Measurements from ENCODE around the gene ANKRD55.
A peak's percentile ranks its signal among the peaks of the same experiment; 100 is the strongest.
"Not testable (repeated sequence)": the region's sequence is repeated elsewhere in the genome, so short reads cannot be mapped to it uniquely, and the experiment has no call there.

The ANKRD55 gene

DNA sequence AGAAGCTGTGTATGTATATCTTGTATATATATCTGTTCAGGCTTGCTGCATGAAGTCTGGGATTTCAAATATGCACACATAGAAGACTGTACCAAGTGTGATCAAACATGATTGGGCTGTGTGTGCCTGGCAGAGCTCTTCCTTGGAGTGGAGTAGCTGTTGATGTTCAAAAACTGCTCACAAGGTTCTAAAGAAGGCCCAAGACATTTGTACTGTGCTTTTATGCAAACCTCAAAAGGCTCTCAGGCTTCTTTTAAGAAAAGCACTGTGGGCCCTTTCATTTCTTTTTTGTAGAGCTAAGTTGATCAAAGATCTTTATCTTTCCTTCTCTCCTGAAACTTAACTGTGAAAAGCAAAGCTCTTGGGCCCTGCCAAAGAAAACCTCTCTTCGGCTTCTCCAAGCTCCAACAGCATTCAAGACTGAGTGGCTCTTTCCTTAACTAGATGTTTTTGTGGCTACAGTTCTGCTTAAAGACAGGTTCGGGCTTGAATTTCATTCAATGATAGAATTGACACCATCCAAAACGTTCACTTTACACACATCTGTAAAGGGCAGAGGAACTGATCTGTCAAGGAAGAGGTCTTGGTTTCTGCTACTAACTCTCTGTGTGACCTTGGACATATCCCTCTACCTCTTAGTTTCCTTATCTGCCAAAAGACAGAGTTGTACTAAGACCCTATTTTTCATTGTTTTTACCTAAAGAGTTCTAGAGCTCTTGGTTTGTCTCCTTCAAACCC is 132.5 kb downstream of the ANKRD55 start:
- no peak for DNase-seq

DNA sequence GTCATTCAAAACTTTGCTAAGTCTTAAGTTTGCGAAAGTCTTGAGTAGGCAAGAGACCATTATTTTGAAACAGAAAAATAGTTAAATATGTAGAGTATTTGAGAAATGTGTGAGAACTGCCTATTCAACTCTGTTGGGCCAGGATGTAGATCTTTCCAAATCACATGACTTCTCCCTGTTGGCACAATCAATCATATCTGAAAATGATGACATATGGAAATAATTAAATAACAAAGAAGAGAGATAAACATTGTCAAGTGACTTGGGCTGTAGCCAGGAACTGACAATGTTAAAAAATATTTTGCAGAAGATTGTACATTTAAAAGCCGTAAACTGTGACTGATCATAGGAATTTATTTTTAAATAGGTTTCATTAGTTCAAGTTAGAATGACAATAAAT is 133.8 kb downstream of the ANKRD55 start:
- no peak for DNase-seq

DNA sequence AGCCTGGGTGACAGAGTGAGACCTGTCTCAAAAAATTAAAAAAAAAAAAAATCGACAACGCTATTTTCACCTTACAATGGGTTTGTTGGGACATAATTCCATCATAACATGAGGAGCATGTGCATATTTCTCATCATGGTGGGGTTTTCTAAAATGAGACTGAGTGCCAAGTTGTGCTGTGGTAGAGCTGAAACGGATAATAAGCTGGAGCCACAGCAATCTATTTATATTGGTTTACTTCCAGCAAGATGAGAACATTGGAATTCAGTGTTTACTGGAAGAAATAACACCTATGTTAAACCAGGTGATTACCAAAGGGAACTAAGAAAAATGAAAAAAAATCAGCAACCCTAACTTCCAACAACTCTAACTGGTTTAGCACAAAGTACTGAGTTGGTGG is 136.1 kb downstream of the ANKRD55 start:
- DNase-seq: no peak

DNA sequence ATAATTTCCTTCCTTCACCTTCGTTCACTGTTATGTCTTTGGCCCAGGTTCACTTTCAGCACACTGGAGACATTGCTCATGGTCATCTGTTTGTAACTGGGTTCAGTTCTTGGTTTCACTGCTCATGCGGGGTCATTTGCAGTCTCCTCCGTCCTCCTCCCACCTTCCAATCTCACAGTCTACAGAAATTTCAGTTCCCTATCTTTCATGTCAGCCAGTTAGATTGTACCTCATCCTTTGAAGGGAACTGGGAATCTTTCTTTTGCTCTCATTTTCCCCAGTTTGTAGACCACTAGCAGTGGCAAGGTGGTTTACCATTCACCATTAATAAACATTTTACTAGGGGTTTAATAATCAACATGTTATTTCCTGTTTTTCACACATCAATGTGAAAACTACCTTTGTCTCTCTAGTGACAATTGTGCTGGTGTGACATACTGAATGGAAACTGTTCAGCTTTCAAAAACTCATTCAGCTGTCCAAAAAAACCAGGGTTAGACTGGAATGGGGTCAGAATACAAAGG is 137.5 kb downstream of the ANKRD55 start:
- no peak for DNase-seq

DNA sequence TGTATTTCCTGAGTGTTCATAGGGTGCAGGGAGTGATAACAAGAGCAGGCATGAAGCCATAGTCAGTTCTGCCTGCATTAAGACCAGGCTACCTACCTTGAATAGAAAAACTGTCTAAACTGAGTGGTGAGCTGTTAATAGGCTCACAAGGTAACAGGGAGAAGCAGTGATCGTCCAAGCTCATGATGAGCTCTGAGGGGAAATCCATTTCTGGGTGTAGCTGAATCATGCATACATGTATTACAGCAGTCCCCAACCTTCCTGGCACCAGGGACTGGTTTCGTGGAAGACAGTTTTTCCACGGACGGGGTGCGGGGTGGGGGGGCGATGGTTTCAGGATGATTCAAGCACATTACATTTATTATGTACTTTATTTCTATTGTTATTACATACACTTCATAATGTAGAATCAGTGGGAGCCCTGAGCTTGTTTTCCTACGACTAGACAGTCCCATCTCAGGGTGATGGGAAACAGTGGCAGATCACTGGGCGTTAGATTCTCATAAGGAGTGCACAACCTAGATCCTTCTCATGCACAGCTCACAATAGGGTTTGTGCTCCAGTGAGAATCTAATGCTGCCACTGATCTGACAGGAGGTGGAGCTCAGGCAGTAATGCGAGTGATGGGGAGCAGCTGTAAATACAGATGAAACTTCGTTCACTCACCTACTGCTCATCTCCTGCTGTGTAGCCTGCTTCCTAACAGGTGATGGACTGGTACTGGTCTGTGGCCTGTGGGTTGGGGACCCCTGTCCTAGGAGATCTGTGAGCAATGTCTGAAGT is 138.4 kb downstream of the ANKRD55 start:
- DNase-seq: no peak

DNA sequence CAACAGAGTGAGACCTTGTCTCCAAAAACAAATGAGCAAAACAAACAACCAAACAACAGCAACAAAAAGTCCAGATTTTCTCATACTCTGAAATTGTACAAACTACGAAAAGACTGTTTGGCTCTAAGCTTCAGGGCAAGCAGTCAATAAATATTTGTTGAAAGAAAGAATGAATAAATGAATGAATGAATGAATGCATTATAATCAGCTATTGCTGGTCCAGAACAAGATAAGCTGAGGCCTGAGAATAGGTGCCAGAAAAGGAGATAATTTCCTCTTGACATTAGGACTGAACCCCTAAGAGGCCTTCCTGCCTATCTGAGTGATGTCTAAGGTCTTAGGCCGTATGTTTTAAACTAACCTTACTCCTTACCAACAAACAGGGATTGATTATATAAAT is 139.2 kb downstream of the ANKRD55 start:
- no peak for DNase-seq

DNA sequence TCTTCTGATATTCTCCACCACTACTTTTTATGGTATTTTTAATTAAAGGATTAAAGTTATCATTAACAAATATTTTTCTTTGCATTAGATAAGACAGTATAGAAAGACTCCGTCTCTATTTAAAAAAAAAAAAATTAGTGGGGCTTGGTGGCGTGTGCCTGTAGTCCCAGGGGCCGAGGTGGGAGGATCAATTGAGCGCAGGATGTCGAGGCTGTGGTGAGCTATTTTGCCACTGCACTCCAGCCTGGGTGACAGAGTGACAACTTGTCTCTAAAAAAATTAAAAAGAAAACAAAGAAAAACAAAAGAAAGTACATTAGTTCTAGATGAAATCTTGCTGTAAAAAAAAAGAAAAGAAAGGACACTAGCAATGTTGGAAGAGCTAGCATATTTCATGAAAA is 141.0 kb downstream of the ANKRD55 start:
- no peak for DNase-seq

DNA sequence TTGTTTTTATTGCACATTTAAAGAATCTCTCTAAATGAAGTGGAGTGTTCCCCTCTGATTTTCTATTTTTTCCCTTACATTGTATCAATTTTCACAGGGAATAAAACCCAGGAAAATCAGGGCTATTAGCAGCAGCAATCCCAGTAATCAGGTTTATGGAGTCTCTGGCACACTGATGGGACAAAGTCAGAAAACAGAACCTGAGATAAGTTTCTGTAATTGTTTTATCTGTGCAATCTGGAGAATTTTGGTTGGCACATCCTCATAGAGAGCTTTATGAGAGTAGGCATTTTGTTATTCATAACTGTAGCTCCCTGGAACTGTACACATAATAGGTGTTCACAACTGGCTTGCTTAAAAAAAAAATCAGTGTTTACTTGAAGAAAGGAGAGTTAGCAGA is 141.5 kb downstream of the ANKRD55 start:
- no peak for DNase-seq

DNA sequence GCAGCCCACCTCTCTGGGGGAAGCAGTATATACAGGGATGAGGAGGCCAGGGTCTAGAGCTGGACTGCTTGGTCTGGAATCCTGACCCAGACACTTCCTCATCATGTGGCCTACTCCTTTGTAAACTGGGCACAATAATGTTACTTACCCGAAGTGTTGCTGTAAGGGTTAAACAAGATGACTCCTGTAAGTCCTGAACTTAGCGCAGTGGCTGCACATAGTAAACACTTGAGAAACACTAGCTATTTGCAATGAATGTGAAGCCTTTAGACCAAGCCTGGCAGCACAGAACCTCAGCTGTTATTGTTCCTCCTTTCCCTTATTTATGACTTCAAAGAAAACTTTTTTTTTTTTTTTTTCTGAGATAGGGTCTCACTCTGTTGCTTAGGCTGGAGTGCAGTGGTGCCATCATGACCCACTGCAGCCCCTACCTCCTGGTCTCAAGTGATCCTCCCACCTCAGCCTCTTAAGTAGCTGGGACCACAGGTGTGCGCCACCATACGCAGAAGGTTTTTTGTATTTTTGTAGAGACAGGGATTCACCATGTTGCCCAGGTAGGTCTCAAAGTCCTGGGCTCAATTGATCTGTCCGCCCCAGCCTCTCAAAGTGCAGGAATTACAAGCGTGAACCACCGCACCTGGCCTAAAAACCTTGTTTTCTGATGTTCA is 142.2 kb downstream of the ANKRD55 start:
- no peak for DNase-seq

DNA sequence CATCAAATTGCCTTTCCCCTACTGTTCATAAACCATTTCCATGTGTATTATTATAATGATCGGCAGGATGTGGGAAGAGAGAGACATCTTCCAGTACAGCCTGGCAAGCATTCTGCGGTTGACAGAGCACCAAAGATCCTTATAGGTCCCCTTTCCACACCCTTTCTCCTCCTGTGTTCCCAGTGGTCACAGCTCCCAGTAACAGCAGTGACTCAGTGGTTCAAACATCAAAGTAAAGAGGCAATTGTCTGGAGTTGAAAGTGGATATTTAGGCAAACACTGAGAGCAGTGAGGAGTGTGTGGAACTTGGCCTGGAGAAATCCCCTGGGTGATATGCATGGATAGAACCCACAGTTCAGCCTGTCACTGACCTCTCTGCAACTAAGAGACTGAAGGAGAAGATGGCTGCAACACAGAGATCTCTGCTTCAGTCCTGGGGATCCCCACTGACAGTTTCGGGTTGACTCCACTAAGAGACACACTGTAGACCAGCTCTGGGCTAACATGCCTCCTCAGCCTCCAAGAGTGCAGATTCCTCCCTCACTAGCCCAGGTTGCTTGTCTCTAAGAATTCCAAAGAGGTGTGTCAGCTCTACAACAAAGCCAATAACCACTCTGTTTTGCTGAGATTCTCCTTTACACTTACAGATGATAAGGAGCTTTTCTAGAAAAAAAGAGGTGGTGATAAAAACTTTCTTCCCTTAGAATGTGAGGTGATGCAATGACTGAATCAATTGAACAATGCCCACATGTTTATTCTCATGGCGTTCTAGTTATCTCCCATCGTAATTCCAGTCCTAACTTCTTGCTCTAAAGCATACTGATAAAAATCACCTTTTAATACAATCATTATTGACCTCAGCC is 143.9 kb downstream of the ANKRD55 start:
- no peak for DNase-seq

DNA sequence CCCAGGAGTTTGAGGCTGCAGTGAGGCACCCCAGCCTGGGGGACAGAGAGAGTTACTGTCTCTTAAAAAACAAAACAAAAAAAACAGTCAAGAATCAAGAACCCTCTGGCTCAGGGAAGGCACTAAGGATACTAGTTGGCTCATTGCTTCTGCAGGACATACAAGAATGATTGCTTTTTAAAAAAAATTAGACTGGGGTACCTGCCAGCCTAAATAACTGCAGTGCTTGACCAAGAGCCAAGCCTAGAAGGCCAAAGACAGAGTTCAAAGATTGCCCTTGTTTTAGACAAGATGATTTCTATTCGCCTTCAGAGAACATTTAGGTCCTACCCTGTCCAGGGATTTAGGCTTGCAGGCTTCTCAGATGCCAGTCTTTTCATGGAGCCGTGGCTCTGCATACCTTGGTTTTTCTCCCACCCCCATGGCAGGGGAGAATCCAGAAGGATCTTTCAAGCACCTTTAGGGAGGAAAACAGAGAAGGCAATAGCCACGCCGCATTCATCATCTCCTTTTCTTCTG is 144.6 kb downstream of the ANKRD55 start:
- DNase-seq: no peak

DNA sequence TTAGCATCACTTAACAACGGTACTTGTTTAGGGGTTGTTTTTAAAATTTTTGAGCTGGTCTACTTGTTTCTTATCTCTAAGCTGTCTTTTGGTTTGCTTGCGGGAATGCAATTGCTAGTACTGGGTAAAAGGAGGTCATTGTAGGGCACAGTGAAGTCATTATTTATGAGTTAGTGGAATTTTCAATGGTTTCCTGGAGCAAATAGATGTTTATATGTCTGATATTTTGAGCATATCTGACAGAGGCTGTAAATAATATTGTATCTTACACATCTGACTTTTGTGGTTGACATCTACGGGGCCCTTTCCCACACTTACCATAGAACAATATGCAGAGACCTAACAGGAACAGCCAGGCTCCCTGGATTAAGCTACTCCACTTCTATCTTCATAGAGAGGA is 147.9 kb downstream of the ANKRD55 start:
- DNase-seq: no peak

DNA sequence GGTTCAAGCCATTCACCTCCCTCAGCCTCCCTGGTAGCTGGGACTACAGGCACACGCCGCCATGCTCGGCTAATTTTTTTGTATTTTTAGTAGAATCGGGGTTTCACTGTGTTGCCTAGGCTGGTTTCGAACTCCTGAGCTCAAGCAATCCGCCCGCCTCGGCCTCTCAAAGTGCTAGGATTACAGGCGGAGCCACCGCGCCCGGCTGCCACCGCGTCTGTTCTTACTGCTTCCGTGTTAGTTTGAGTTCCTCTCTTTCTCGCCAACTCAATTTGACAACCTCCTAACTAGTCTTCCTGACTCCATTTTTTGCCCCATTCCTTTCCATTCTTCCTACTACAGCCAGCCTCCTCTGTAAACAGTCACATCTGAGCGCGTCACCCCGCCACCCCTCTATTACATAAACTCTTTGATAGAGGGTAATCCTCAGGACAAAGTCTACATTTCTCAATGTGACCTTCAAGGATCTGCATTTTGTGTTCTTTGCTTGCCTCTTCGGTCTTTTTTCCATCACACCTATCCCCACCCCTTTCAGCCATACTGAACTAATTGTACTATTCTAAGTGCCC is 149.8 kb downstream of the ANKRD55 start:
- DNase-seq: no peak

DNA sequence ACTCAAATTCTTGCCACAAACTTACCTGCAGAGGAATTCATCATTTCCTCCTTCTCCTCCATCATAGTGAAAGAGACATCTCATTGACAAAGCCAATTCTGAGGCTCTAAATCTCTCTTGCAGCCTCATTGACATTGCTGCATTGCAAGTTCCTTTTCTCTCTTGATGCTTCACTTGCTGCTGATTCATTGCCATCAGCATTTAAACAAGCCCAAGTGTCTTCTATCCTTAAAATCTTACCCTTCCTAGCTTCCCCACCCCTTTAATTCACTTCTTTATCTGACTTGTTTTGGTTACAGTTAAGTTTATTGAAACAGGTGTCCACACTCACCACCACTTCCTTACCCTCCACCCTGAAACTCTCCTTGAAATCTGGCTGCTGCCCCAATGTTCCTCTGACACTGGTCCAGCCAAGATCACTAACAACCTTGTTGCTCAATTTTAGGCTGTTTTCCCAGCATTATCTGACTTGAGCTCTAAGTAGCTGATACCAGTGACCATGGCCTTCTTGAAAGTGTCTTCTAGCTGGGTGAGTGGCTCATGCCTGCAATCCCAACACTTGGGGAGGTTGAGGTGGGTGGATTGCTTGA is 152.0 kb downstream of the ANKRD55 start:
- peak; percentile 24 for DNase-seq

DNA sequence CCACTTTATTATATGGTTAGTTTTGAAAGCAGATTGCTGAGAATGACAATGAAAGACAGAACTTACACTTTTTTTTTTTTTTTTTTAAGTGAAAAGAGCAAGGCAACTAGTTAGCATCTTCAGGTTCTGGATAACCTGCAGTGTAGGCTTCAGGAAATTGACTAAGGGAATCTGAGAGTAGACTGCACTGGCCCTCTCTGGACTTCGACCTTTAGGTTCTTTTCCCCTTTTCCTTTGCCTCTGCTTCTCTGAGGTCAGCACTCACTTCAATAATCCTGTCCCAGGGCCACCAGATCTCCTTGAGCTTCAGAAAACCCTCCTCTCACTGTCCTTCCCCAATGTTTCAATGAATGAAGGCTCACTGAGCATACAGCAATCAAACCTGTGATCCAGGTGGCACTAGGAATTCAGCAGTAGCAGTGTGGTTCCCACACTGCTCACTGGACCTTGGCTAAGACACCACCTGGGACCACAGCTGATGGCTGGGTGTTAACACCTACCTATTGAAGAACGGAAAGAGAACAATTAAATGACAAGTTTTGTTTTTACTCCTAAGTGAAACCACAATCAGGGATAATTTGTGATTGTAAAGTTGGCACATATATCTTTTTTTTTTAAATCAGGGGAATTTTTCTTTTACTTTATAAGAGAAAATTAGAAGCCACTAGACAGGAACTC is 152.6 kb downstream of the ANKRD55 start:
- no peak for DNase-seq

DNA sequence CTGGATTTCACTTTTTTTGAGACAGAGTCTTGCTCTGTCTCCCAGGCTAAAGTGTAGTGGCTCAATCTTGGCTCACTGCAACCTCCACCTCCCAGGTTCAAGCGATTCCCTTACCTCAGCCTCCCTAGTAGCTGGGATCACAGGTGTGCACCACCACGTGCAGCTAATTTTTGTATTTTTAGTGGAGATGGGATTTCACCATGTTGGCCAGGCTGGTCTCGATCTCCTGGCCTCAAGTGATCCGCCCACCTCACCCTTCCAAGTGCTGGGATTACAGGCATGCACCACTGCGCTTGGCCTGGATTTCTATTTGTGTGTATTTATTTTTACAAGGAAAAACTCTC is 154.0 kb downstream of the ANKRD55 start:
- DNase-seq: not testable (repeated sequence)

DNA sequence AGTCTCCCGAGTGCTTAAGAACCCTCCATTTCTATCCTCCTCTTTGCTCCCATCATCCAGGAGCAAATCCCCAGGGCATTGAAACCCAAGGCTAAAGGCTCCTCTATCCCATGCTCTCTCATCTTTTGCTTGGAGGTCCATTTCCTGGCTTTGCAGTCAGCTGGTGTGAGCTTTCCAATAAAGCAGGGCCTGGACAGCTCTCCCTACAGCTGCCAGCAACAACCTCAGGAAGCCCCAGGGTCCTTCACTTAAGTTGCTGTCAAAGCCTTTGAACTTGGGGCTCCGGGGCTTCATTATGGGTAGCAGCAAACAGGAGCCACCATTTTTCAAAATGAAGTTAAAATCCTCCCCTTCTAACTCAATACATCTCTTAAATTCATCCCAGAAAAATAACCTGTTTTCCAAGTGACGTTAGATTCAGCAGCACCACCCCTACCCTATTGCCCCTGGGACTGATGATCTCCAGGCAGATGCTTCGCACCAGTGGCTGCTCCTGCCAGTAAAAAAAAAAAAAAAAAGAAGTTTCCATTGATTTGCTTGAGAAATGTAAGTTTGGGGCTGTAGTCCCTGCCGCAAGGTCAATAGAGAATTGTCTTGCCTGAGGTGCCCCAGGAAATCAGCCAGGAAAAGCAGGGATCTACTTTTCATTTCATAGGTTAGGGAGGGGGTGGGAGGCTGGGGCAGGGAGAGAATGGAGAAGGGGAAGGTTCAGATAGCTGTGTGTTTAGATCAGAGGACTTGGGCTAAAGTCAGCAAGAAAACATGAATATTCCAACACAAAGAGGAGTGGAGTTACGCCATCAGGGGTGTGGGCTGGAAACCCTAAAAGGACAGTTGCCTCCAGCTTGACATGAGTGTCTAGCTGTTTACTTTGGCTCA is 154.6 kb downstream of the ANKRD55 start:
- no peak for DNase-seq

DNA sequence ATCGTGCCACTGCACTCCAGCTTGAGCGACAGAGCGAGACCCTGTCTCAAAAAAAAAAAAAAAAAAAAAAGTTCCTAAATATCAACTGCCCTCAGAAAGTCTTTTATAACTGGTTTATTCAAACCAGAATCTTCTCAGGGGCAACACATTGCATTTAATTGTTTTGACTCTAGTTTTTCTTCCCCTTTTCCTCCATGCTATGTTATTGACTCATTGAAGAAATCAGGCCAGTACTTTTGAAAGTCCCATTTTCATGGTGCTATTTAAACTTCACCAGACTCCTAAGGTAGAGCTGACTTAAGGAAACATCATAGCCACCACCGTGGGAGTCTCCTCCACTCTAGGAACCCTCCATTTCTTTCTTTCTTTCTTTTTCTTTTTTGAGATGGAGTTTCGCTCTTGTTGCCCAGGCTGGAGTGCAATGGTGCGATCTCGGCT is 155.3 kb downstream of the ANKRD55 start:
- DNase-seq: no peak

DNA sequence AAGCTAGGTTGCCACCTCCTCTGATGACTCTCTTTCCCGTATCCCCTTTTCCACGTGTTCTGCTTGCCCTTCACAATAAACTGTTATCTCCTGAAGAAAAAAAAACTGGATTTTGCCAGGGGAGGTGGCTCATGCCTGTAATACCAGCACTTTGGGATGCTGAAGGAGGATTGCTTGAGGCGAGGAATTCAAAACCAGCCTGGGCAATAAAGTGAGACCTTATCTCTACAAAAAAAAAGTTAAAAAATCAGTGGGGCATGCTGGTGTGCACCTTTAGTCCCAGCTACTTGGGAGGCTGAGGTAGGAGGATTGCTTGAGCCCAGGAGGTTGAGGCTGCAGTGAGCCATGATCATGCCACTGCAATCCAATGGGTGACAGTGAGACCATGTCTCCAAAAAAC is 156.6 kb downstream of the ANKRD55 start:
- no peak for DNase-seq

DNA sequence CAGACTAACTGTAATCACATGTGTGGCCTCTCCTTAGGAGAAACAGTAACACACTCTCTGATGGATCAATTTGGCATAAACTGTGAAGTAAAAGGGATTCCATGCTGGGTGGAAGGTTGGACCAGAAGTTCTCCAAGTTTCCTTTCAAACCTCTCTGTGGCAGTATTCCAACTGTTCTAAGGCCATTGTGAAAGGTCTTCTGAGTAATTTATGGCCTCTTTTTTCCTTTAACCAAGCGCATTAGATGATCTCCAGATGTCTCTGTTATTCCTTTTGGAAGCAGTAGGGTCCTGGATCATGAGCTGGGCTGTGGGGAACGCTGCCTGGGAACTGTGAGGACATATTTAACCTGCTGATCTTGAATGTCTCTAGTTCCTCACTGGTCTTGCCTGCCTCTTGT is 157.8 kb downstream of the ANKRD55 start:
- no peak for DNase-seq

Measured in central memory CD4-positive, alpha-beta T cell (primary cell).